HepG2 (cell line): ENCODE results near the gene ECPAS. TPM values are rescaled to one million over a fixed set of nuclear protein-coding genes. Genes with fewer than 3 reads are reported as not detected.
A peak's percentile ranks its signal among the peaks of the same experiment; 100 is the strongest.

Experiments used
- ATF6 ChIP-seq: sonication (generic); formaldehyde crosslinking; conservative IDR thresholded peaks from 2 replicates; pipeline ENCODE4 v1.4.0; 2020; ENCODE audit warnings: missing genetic modification reagents
- CENPT ChIP-seq: sonication (generic); formaldehyde crosslinking; IDR thresholded peaks from 2 replicates; pipeline ENCODE4 v1.8.0; 2022; ENCODE audit warnings: low read depth, mild to moderate bottlenecking, moderate library complexity, missing genetic modification reagents
- DR1 ChIP-seq: sonication (generic); formaldehyde crosslinking; IDR thresholded peaks from 2 replicates; pipeline ENCODE4 v1.8.0; 2021; ENCODE audit warnings: mild to moderate bottlenecking, missing genetic modification reagents, inconsistent platforms
- ETS1 ChIP-seq: sonication (generic); formaldehyde crosslinking; IDR thresholded peaks from 2 replicates; pipeline ENCODE4 v1.4.0; 2020; ENCODE audit warnings: missing genetic modification reagents
- GLI4 ChIP-seq: sonication (generic); formaldehyde crosslinking; IDR thresholded peaks from 2 replicates; pipeline ENCODE4 v1.5.1; 2020; ENCODE audit warnings: missing genetic modification reagents, mild to moderate bottlenecking, moderate library complexity, borderline replicate concordance
- LCORL ChIP-seq, 2 experiments: fragments of 450-650 bp in 1 of 2; sonication (generic) in 1 of 2; formaldehyde crosslinking in 1 of 2; IDR thresholded peaks; 2 replicates each; pipeline versions ENCODE4 v1.5.0 to v1.6.1; 2017 to 2020; ENCODE audit warnings: antibody characterized with exemption in 1 of 2, missing genetic modification reagents in 1 of 2
- MLLT10 ChIP-seq: sonication (generic); formaldehyde crosslinking; IDR thresholded peaks from 2 replicates; pipeline ENCODE4 v1.4.0; 2020; ENCODE audit warnings: missing genetic modification reagents
- RERE ChIP-seq: IDR thresholded peaks from 2 replicates; pipeline ENCODE4 v1.6.1; 2016; ENCODE audit warnings: low read depth, missing genetic modification reagents, missing compliant biosample characterization
- SMARCE1 ChIP-seq: fragments of 450-650 bp; IDR thresholded peaks from 2 replicates; pipeline ENCODE4 v1.6.1; 2017; ENCODE audit warnings: borderline replicate concordance
- SNRNP70 ChIP-seq: fragments of 200-400 bp; formaldehyde crosslinking; IDR thresholded peaks from 2 replicates; pipeline ENCODE4 v1.6.1; 2017; ENCODE audit warnings: mild to moderate bottlenecking, low read depth, low read length, moderate library complexity
- TBX3 ChIP-seq: fragments of 450-650 bp; IDR thresholded peaks from 2 replicates; pipeline ENCODE4 v1.6.1; 2017; ENCODE audit warnings: antibody characterized with exemption, mild to moderate bottlenecking, inconsistent platforms, borderline replicate concordance
- TCF7 ChIP-seq: sonication (generic); IDR thresholded peaks from 2 replicates; pipeline ENCODE4 v1.6.1; 2016; ENCODE audit warnings: antibody characterized with exemption, low read depth
- WIZ ChIP-seq: sonication (generic); formaldehyde crosslinking; IDR thresholded peaks from 2 replicates; pipeline ENCODE4 v1.5.1; 2020; ENCODE audit warnings: mild to moderate bottlenecking, missing genetic modification reagents
- YEATS2 ChIP-seq: sonication (generic); formaldehyde crosslinking; IDR thresholded peaks from 2 replicates; pipeline ENCODE4 v1.4.0; 2020; ENCODE audit warnings: missing genetic modification reagents, borderline replicate concordance
- ZEB1 ChIP-seq: IDR thresholded peaks from 2 replicates; pipeline ENCODE4 v1.6.1; 2012; ENCODE audit warnings: mild to moderate bottlenecking, low read depth, inconsistent platforms; ENCODE audit not compliant: insufficient replicate concordance
- ZNF282 ChIP-seq: fragments of 450-650 bp; IDR thresholded peaks from 2 replicates; pipeline ENCODE4 v1.6.1; 2018; ENCODE audit not compliant: partially characterized antibody
- ZNF33B ChIP-seq: sonication (generic); formaldehyde crosslinking; IDR thresholded peaks from 2 replicates; pipeline ENCODE4 v1.5.1; 2020; ENCODE audit warnings: mild to moderate bottlenecking, missing genetic modification reagents
- ZNF777 ChIP-seq: sonication (generic); formaldehyde crosslinking; IDR thresholded peaks from 2 replicates; pipeline ENCODE4 v1.4.0; 2020; ENCODE audit warnings: missing genetic modification reagents
- ZNF879 ChIP-seq: sonication (generic); formaldehyde crosslinking; IDR thresholded peaks from 2 replicates; pipeline ENCODE4 v1.8.1; 2023; ENCODE audit warnings: missing genetic modification reagents
- ZSCAN22 ChIP-seq: sonication (generic); formaldehyde crosslinking; IDR thresholded peaks from 2 replicates; pipeline ENCODE4 v1.4.0; 2020; ENCODE audit warnings: mild to moderate bottlenecking, missing genetic modification reagents
- polyA plus RNA-seq, 8 experiments: library from polyadenylated mRNA; depleted of rRNA in 3 of 8; stranded (reverse) in 7 of 8; unstranded in 1 of 8; fragments of >200 nt; fragmentation: Illumina TruSeq in 4 of 8; extraction: Trizol in 4 of 8; gene quantifications; 2 replicates each; pipeline versions ENCODE4 v1.2.1 to v1.2.3, GENCODE V29; 2011 to 2016; ENCODE audit warnings: low read depth in 4 of 8, missing spikeins in 1 of 8, mixed read lengths in 1 of 8; ENCODE audit not compliant: insufficient read depth in 1 of 8
- total RNA-seq, 5 experiments: library from RNA; depleted of rRNA; stranded (reverse); fragments of >200 nt; fragmentation: Illumina TruSeq; extraction: Trizol; gene quantifications; 2 replicates each; pipeline ENCODE4 v1.2.3, GENCODE V29; 2016; ENCODE audit warnings: low read depth in 1 of 5
- TF ChIP-seq, protein P1 (sequence below): sonication (generic); formaldehyde crosslinking; IDR thresholded peaks from 2 replicates; pipeline ENCODE4 v1.4.0; 2020; ENCODE audit warnings: missing genetic modification reagents

Gene ECPAS
- total and polyA plus RNA-seq, 2 of the 13 experiments (the other 11 are each of a cell fraction or from before 2014, with no cell fraction given) = 35.3 to 58.0 TPM

DNA sequence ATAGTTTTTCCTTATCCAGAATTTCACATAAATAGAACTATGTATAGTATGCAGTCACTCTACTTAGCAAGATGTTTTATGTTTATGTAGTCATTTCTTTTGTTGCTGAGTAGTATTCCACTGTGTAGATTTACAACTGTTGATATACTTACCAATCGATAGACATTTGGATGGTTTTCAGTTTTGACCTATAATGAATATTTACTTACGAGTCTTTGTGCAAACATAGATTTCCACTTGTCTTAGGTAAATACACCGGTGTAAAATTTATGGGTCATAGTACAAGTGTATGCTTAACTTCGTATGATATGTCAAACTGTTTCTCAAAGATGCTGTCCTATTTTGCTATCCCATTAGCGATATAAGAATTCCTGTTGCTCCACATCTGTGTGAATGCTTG lies 134.4 kb downstream of the ECPAS start (continued):
- TF ChIP-seq RERE (peak; percentile 99), WIZ (CRISPR knock-in tag) (no peak), ZNF879 (CRISPR knock-in tag) (no peak), DR1 (no peak), MLLT10 (CRISPR knock-in tag) (no peak), ZNF282 (no peak), TCF7 (peak; percentile 66; the same call in 1 of the 2 replicates), ZEB1 (no peak), CENPT (CRISPR knock-in tag) (no peak), ZNF777 (CRISPR knock-in tag) (no peak), YEATS2 (CRISPR knock-in tag) (no peak), ZNF33B (no peak), LCORL (IDR thresholded peaks at IDR 0.05) (no peak), LCORL (CRISPR knock-in tag; IDR thresholded peaks at IDR 0.05) (0 out of 2 replicates have a peak, but pooled peaks have one; percentile 60), ETS1 (CRISPR knock-in tag) (no peak), ZSCAN22 (CRISPR knock-in tag) (no peak), SMARCE1 (0 out of 2 replicates have a peak, but pooled peaks have one; percentile 54), SNRNP70 (no peak), ATF6 (CRISPR knock-in tag) (no peak), TBX3 (peak; percentile 98), GLI4 (CRISPR knock-in tag) (no peak)
- TF ChIP-seq, protein P1, sequence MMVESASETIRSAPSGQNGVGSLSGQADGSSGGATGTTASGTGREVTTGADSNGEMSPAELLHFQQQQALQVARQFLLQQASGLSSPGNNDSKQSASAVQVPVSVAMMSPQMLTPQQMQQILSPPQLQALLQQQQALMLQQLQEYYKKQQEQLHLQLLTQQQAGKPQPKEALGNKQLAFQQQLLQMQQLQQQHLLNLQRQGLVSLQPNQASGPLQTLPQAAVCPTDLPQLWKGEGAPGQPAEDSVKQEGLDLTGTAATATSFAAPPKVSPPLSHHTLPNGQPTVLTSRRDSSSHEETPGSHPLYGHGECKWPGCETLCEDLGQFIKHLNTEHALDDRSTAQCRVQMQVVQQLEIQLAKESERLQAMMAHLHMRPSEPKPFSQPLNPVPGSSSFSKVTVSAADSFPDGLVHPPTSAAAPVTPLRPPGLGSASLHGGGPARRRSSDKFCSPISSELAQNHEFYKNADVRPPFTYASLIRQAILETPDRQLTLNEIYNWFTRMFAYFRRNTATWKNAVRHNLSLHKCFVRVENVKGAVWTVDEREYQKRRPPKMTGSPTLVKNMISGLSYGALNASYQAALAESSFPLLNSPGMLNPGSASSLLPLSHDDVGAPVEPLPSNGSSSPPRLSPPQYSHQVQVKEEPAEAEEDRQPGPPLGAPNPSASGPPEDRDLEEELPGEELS (CRISPR knock-in tag) = peak; percentile 84
